ENCODE results near the gene AMY1C.
"Not testable (repeated sequence)": the region's sequence is repeated elsewhere in the genome, so short reads cannot be mapped to it uniquely, and the experiment has no call there.

GRCh38 chr1:103735334-103735733 lies 14.4 kb upstream of the AMY1C start:
- TF ChIP-seq CTCF, POLR2A (IDR thresholded peaks at IDR 0.05): not testable (repeated sequence)
